ENCODE data around the gene GPR137B.

DNA sequence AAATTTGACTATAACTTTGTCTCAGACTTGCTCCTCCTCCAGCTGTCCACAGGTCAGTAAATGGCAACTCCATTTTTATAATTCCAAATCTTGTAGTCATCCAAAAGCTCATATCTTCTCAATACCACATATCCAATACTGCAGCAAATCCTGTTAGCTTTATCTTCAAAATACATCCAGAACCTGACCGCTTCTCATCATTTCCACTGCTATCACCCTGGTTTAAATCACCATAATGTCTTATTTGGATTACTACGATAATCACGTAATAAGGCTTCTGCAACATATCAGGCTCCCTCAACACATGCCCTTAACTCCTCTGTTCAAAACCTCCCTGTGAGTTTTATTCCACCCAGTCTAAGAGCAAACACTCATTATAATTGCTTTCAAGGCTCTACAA lies 104.9 kb downstream of the GPR137B start:
- TF ChIP-seq, protein P1, sequence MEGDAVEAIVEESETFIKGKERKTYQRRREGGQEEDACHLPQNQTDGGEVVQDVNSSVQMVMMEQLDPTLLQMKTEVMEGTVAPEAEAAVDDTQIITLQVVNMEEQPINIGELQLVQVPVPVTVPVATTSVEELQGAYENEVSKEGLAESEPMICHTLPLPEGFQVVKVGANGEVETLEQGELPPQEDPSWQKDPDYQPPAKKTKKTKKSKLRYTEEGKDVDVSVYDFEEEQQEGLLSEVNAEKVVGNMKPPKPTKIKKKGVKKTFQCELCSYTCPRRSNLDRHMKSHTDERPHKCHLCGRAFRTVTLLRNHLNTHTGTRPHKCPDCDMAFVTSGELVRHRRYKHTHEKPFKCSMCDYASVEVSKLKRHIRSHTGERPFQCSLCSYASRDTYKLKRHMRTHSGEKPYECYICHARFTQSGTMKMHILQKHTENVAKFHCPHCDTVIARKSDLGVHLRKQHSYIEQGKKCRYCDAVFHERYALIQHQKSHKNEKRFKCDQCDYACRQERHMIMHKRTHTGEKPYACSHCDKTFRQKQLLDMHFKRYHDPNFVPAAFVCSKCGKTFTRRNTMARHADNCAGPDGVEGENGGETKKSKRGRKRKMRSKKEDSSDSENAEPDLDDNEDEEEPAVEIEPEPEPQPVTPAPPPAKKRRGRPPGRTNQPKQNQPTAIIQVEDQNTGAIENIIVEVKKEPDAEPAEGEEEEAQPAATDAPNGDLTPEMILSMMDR (IDR thresholded peaks at IDR 0.05), result no peak
- TF ChIP-seq POLR2A (IDR thresholded peaks at IDR 0.05), result no peak
